Stomach smooth muscle (tissue), 2 donors: ENCODE data around the gene ZNF574.

Source experiments
- H3K27ac ChIP-seq: one replicate; pipeline ENCODE4 v1.7.0; 2013; ENCODE audit warnings: mild to moderate bottlenecking, low read length, inconsistent platforms
- H3K27me3 ChIP-seq, 2 donors: one replicate each; pipeline ENCODE4 v1.7.0; 2013; ENCODE audit warnings: low read length in 2 of 2; ENCODE audit not compliant: insufficient read depth in 2 of 2, control insufficient read depth in 1 of 2
- H3K36me3 ChIP-seq, 2 donors: one replicate each; pipeline ENCODE4 v1.7.0; 2013; ENCODE audit warnings: low read length in 2 of 2; ENCODE audit not compliant: control insufficient read depth in 2 of 2, insufficient read depth in 2 of 2
- H3K4me1 ChIP-seq: one replicate; pipeline ENCODE4 v1.7.0; 2013; ENCODE audit warnings: low read length; ENCODE audit not compliant: control insufficient read depth, insufficient read depth
- H3K4me3 ChIP-seq, 2 donors: one replicate each; pipeline ENCODE4 v1.7.0; 2013; ENCODE audit warnings: low read length in 2 of 2
- H3K9ac ChIP-seq, 2 donors: one replicate each; pipeline ENCODE4 v1.7.0; 2013; ENCODE audit warnings: low read length in 2 of 2, mild to moderate bottlenecking in 1 of 2
- H3K9me3 ChIP-seq, 2 donors: one replicate each; pipeline ENCODE4 v1.7.0; 2013; ENCODE audit warnings: low read length in 2 of 2; ENCODE audit not compliant: control insufficient read depth in 2 of 2
- donor health status: healthy.
- donor health status: Pancreatic carcinoma.

The ZNF574 gene

GRCh38 chr19:42081584-42082203 is 5.7 kb downstream of the ZNF574 start:
- H3K36me3 ChIP-seq: peaks cover 20 to 39% of the 10 kb centered on the region in 2 donors
- no peaks in the 10 kb centered on the region for H3K27me3 ChIP-seq
- no peak overlapping the region for H3K9ac ChIP-seq
- H3K4me3 ChIP-seq: no peak overlapping the region
- H3K27ac ChIP-seq: no peak overlapping the region
- no peaks in the 10 kb centered on the region for H3K9me3 ChIP-seq
- peaks cover 11% of the 10 kb centered on the region for H3K4me1 ChIP-seq

- Histone ChIP-seq H3K27me3 (no peaks in the 10 kb centered on the region), H3K9me3 (no peaks in the 10 kb centered on the region)
These were observed 7.6 kb downstream of the ZNF574 start for GRCh38 chr19:42083537-42083936.

GRCh38 chr19:42086188-42086736 is 10.3 kb downstream of the ZNF574 start:
- no peak overlapping the region for H3K27ac ChIP-seq
- H3K4me1 ChIP-seq: peaks cover 7% of the 10 kb centered on the region
- no peak overlapping the region for H3K4me3 ChIP-seq
- peaks cover 1 to 10% of the 10 kb centered on the region in 2 donors for H3K36me3 ChIP-seq
- no peaks in the 10 kb centered on the region for H3K9me3 ChIP-seq
- H3K9ac ChIP-seq: no peak overlapping the region
- H3K27me3 ChIP-seq: no peaks in the 10 kb centered on the region

More at GRCh38 chr19:42083537-42083936, 7.6 kb downstream of the ZNF574 start:
- Histone ChIP-seq H3K36me3 (peaks cover 20 to 37% of the 10 kb centered on the region in 2 donors), H3K9ac (no peak overlapping the region), H3K4me1 (peaks cover 2% of the 10 kb centered on the region), H3K4me3 (no peak overlapping the region), H3K27ac (no peak overlapping the region)

DNA sequence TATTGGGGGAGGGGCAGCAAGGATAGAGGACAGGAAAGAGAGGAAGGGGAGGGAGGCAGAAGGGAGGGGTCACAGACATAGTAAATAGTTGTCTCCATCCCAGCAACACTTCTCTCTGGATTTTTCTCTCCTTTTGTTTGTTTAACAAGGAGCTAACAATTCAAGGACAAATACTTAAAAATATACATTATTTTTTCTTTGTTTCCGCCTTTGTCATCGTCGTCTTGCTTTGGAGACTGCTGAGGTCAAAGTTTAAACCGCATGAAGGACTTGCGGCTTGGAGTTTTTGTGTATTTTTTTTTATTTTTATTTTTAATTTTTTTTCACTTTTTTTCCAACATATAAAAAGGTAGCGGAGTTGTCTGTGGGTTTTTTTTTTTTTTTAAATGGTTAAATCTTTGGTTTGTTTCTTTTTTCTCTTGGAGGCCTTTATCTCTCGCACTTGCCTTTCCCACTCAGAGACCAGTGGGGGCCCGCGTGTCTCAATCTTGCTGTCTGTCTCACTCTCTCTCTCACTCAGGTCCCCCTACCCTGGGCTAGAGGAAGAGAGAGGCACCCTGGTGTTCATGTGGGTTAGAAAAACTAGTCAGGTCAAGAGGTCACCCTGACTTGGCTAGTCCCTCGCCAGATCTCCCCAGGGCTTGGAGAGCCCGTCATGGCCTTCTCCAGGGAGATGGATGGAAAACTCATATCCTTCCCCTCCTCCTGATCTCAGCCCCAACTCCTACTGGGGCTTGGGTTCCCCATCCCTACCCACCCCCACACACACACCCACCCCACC is 11.0 kb downstream of the ZNF574 start:
- Histone ChIP-seq H3K27me3 (no peaks in the 10 kb centered on the region), H3K27ac (no peak overlapping the region), H3K9ac (no peak overlapping the region)

GRCh38 chr19:42088471-42089190 is 12.7 kb downstream of the ZNF574 start:
- Histone ChIP-seq H3K9me3 (no peaks in the 10 kb centered on the region), H3K27me3 (no peaks in the 10 kb centered on the region), H3K9ac (peak overlapping the region; percentile 45 to 69), H3K4me1 (peaks cover 12% of the 10 kb centered on the region), H3K27ac (peak overlapping the region; percentile 76), H3K36me3 (peaks cover 0 to 2% of the 10 kb centered on the region in 2 donors), H3K4me3 (peak overlapping the region; percentile 35 to 40)

More for the DNA sequence above, 11.0 kb downstream of the ZNF574 start:
- H3K4me1 ChIP-seq: peaks cover 11% of the 10 kb centered on the region
- no peaks in the 10 kb centered on the region for H3K9me3 ChIP-seq
- peaks cover 0 to 5% of the 10 kb centered on the region in 2 donors for H3K36me3 ChIP-seq
- no peak overlapping the region for H3K4me3 ChIP-seq

GRCh38 chr19:42089191-42089750 is 13.3 kb downstream of the ZNF574 start:
- Histone ChIP-seq H3K4me3 (peak overlapping the region; percentile 35 to 40), H3K9ac (peak overlapping the region; percentile 45 to 69), H3K9me3 (no peaks in the 10 kb centered on the region), H3K27ac (peak overlapping the region; percentile 76), H3K36me3 (no peaks in the 10 kb centered on the region), H3K4me1 (peaks cover 16% of the 10 kb centered on the region), H3K27me3 (no peaks in the 10 kb centered on the region)

GRCh38 chr19:42089772-42090171 is 13.8 kb downstream of the ZNF574 start:
- Histone ChIP-seq H3K36me3 (no peaks in the 10 kb centered on the region), H3K9me3 (no peaks in the 10 kb centered on the region), H3K9ac (no peak overlapping the region), H3K4me3 (no peak overlapping the region), H3K27me3 (no peaks in the 10 kb centered on the region), H3K27ac (no peak overlapping the region), H3K4me1 (peaks cover 20% of the 10 kb centered on the region)

DNA sequence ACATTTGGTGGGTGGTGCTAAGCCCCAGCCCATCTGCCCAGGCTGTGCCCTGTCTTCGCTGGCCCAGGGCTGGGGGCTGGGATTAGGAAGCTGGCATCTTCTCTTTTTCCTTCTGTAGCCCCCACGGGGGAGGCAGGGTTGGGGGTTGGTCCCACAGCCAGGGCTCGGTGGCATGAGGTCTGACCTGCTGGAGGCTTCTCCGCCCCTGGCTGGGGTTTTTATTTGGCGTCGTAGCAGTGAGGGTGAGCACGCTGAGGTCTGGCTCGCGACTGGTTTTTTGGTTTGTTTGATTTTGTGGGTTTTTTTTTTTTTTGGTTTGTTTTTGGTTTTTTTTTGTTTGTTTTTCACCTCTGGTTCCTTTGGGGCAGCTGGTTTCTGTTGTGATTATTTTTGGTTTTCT is 14.7 kb downstream of the ZNF574 start:
- Histone ChIP-seq H3K4me1 (peaks cover 29% of the 10 kb centered on the region), H3K27ac (no peak overlapping the region), H3K4me3 (no peak overlapping the region), H3K9ac (no peak overlapping the region), H3K27me3 (no peaks in the 10 kb centered on the region), H3K36me3 (no peaks in the 10 kb centered on the region), H3K9me3 (no peaks in the 10 kb centered on the region)

GRCh38 chr19:42091300-42091699 is 15.3 kb downstream of the ZNF574 start:
- H3K4me1 ChIP-seq: peaks cover 34% of the 10 kb centered on the region
- H3K36me3 ChIP-seq: no peaks in the 10 kb centered on the region
- no peak overlapping the region for H3K9ac ChIP-seq
- H3K27ac ChIP-seq: no peak overlapping the region
- H3K27me3 ChIP-seq: no peaks in the 10 kb centered on the region
- H3K4me3 ChIP-seq: no peak overlapping the region
- H3K9me3 ChIP-seq: no peaks in the 10 kb centered on the region

- Histone ChIP-seq H3K27me3 (no peaks in the 10 kb centered on the region), H3K27ac (no peak overlapping the region), H3K36me3 (no peaks in the 10 kb centered on the region), H3K9me3 (no peaks in the 10 kb centered on the region), H3K9ac (no peak overlapping the region), H3K4me1 (peaks cover 37% of the 10 kb centered on the region), H3K4me3 (no peak overlapping the region)
These were observed 15.8 kb downstream of the ZNF574 start for GRCh38 chr19:42091742-42092141.
